HG03354 (cell line): Measurements from ENCODE around the gene SPATC1L.

ENCODE experiments used
- ATAC-seq: cut with Tn5 transposase; IDR thresholded peaks from one replicate; pipeline ENCODE4 v1.9.1; 2021; ENCODE audit warnings: mild to moderate bottlenecking; ENCODE audit not compliant: unreplicated experiment, poor library complexity, severe bottlenecking

SPATC1L gene

GRCh38 chr21:46168659-46169386 lies 15.4 kb downstream of the SPATC1L start:
- no peak for ATAC-seq

- ATAC-seq, result no peak
Observed at GRCh38 chr21:46168238-46168637, 16.0 kb downstream of the SPATC1L start.

- ATAC-seq, result no peak
Observed at GRCh38 chr21:46165098-46165497, 19.2 kb downstream of the SPATC1L start.

GRCh38 chr21:46163380-46163779 lies 20.9 kb downstream of the SPATC1L start:
- no peak for ATAC-seq

- ATAC-seq, result no peak
Observed at GRCh38 chr21:46161633-46162592, 22.3 kb downstream of the SPATC1L start.

- ATAC-seq, result no peak
Observed at GRCh38 chr21:46160907-46161632, 23.2 kb downstream of the SPATC1L start.

- no peak for ATAC-seq
Observed at GRCh38 chr21:46160657-46160906, 23.7 kb downstream of the SPATC1L start.

GRCh38 chr21:46159841-46160656 lies 24.2 kb downstream of the SPATC1L start:
- no peak for ATAC-seq

- no peak for ATAC-seq
Observed at GRCh38 chr21:46159390-46159789, 24.9 kb downstream of the SPATC1L start.

- ATAC-seq, result no peak
Observed at GRCh38 chr21:46158666-46159300, 25.5 kb downstream of the SPATC1L start.

- ATAC-seq, result no peak
Observed at GRCh38 chr21:46157987-46158451, 26.2 kb downstream of the SPATC1L start.

GRCh38 chr21:46157396-46157986 lies 26.8 kb downstream of the SPATC1L start:
- ATAC-seq, result no peak

GRCh38 chr21:46156678-46157077 lies 27.6 kb downstream of the SPATC1L start:
- ATAC-seq, result no peak

GRCh38 chr21:46156378-46156645 lies 27.9 kb downstream of the SPATC1L start:
- no peak for ATAC-seq

- no peak for ATAC-seq
Observed at GRCh38 chr21:46155514-46156377, 28.5 kb downstream of the SPATC1L start, which contains the start of gene FTCD. FTCD (minus strand) TSS chr21:46155579; CDS start chr21:46155523, 56 bp downstream.

- no peak for ATAC-seq
Observed at GRCh38 chr21:46154955-46155513, 29.2 kb downstream of the SPATC1L start.

GRCh38 chr21:46154155-46154954 lies 29.9 kb downstream of the SPATC1L start:
- ATAC-seq, result no peak
